Dermis blood vessel endothelial cell (primary cell): ENCODE results near the gene KIF1A. TPM values are rescaled to one million over a fixed set of nuclear protein-coding genes. Genes with fewer than 3 reads are reported as not detected.

Experiments
- DNase-seq: peaks from one replicate; pipeline ENCODE4 v3.0.0; 2010
- total RNA-seq: library from RNA; depleted of rRNA; stranded (reverse); fragments of >200 nt; gene quantifications from 2 replicates; pipeline ENCODE4 v1.2.3, GENCODE V29; 2014

KIF1A gene
- total RNA-seq, 1 donor from 2014 or later: not detected

- no peak for DNase-seq
Observed at GRCh38 chr2:240760576-240761246, 59.3 kb downstream of the KIF1A start.

- no peak for DNase-seq
Observed at GRCh38 chr2:240760121-240760520, 59.9 kb downstream of the KIF1A start.

GRCh38 chr2:240759459-240759858 is 60.6 kb downstream of the KIF1A start:
- DNase-seq: no peak

GRCh38 chr2:240757086-240757614 is 62.9 kb downstream of the KIF1A start:
- no peak for DNase-seq

- no peak for DNase-seq
Observed at GRCh38 chr2:240752209-240752608, 67.8 kb downstream of the KIF1A start.

- no peak for DNase-seq
Observed at GRCh38 chr2:240750409-240750808, 69.6 kb downstream of the KIF1A start.

GRCh38 chr2:240749516-240749915 is 70.5 kb downstream of the KIF1A start:
- DNase-seq: no peak

DNA sequence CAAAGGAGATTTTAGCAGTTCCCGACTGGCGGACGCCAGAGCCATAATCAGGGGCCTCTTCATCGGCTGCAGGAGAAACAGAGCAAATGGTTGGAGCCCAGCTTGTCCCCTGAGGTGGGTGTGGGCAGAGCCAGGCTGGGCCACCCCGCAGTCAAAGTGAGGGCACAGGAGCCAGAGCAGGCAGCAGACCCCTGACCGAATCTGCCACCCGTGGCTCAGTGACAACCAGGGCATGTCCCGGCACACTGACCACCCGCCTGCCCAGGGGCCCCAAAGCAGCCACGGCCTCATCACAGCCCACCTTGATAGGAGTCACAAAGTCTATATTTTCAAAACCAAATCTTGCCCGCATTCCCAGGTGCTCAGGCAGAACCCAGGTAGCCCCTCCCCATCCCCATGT is 72.8 kb downstream of the KIF1A start:
- no peak for DNase-seq

- no peak for DNase-seq
Observed at GRCh38 chr2:240746671-240747070, 73.3 kb downstream of the KIF1A start.

- DNase-seq: no peak
Observed at GRCh38 chr2:240745962-240746361, 74.1 kb downstream of the KIF1A start.

- DNase-seq: no peak
Observed at GRCh38 chr2:240745456-240745855, 74.6 kb downstream of the KIF1A start.

GRCh38 chr2:240742602-240743095 is 77.4 kb downstream of the KIF1A start:
- DNase-seq: no peak

DNA sequence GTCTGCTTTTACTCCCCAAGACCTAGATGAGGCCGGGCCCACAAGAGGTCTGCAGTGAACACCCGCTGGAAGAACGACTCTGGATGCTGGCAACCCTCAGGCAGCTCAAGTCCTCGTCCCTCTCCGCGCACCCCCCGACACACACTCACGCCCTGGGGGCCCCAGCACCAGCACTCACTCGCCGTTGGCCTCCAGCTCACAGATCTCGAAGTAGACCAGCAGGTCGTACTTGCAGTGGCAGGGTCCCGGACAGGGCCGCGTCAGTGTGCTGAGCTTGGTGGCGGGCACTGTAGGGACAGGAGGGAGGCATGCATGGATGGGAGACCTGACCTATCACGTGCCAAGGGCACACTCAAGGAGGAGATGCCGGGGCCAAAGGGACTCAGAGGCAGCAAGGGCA is 78.9 kb downstream of the KIF1A start:
- no peak for DNase-seq

DNA sequence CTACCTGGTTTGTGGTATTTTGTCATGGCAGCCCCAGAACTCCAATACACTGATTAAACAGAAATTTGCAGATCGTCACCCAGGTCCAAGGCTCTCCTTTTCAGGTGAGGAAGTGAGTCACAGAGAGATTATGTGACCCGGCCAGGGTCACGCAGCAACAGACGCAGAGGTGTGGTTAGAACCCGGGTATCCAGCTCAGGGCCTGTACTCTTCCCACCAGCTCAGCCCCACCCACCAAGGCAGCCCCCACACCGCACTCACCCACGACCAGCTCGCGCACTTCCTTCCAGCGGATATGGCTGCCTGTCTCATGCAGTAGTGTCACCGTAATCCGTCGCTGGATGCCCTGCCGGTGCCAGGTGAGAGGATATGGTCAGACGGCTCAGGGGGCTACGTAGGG is 80.2 kb downstream of the KIF1A start:
- DNase-seq: no peak

DNA sequence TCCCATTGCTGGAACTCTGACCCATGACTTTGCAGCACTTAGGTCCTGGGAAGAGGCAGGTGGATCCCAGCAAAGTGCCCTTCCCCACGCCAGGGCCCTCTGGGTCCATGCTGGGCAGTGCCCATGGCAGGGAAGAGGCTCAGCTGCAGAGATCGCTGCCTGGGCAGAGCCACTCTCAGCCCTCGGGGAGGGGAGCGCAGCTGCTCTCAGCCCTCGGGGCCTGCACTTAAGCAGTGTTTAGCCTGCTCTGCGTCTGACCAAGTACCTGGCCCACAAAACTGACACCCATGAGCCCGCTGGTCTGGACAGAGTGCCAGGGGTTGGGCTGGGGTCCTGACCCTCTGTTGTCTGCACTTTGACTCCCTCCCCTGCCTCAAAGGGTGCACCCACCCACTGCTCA is 82.1 kb downstream of the KIF1A start:
- DNase-seq: no peak

DNA sequence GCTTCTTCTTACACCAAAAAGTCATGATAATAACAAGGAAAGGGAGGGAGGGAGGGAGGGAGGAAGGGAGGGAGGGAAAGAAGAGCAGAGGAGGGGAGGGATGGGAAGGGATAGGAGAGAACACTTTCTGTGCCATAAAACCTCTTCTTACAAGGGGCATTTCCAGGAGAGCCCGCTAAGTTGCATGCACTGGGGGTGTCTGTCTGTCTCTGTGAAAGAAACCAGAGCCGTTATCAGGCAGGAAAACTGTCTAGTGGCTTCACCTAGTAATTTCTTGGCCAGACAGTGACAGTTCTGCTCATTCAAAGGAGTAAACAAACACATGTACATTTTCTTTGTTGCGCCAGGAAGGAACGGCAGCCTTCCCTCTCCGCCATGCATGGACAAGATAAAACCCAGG is 82.5 kb downstream of the KIF1A start:
- DNase-seq: no peak

GRCh38 chr2:240736281-240737250 is 83.5 kb downstream of the KIF1A start:
- no peak for DNase-seq

GRCh38 chr2:240735476-240735875 is 84.5 kb downstream of the KIF1A start:
- DNase-seq: no peak

DNA sequence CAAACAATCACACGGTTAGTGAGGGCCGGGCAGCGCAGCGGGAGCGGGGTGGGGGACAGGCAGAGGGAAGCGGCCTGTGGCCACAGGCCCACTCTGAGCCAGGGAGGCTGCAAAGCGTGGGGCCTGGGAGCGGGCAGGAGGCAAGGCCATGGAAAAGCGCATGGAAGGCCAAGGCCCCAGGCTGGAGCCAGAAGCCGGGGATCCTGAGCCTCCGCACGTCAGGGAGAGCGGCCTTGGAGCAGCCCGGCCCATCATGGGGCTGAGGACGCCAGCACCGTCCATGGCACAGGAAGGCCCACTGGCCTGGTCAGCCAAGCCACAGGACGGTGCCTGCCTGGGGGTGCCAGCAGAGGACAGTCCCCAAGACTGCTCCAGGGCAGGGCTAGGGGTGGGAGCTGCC is 85.3 kb downstream of the KIF1A start:
- DNase-seq: no peak

- DNase-seq: peak; percentile 15
Observed at GRCh38 chr2:240733803-240734495, 86.1 kb downstream of the KIF1A start.

DNA sequence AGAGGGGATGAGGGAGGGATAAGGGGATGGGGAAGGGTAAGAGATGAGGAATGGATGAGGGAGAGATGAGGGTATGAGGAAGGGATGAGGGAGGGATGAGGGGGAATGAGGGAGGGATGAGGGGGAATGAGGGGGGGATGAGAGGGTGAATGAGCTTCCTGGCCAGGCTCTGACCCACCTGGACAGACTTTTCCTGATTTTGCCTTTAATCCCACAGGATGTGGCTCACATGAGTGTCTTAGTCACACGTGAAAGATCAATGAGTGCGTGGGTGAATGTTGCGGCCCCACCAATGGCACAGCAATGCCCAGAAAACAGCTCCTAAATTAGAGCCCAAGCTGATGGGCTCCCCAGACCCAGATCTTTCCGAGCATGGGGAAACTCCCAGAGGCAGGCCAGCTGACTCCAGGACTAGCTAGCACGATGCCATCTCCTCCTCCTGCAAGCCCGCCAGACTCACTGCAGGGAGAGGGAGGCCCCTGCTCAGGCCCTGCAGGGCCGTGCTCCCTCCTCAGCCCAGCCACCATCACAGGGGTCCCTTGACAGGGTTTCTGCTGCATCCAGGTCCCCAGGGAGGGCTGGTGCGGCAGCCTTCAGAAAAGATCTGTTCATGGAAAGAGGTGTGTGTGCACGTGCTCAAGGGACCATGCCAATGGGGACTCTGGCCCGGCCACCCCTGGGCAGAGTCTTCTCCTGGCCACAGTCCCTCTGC is 87.0 kb downstream of the KIF1A start:
- DNase-seq: no peak

DNA sequence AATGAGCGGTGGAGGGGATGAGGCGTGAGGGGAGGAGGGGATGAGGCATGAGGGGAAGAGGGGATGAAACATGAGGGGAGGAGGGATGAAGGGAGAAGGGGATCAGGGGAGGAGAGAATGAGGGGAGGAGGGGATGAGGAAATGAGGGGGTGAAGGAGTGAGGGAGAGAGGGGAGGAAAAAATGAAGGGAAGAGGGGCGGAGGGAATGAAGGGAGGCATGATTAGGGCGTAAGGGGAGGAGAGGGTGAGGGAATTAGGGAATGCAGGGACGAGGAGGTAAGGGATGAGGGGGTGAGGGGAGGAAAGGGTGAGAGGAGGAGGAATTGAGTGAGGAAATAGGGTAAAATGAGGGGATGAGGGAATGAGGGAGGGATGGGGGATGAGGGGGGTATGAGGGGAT is 87.8 kb downstream of the KIF1A start:
- no peak for DNase-seq
